ENCODE data around the gene PRR36.

Gene PRR36

GRCh38 chr19:7912697-7913564 lies 38.7 kb upstream of the PRR36 start:
- DNase-seq, result no peak

DNA sequence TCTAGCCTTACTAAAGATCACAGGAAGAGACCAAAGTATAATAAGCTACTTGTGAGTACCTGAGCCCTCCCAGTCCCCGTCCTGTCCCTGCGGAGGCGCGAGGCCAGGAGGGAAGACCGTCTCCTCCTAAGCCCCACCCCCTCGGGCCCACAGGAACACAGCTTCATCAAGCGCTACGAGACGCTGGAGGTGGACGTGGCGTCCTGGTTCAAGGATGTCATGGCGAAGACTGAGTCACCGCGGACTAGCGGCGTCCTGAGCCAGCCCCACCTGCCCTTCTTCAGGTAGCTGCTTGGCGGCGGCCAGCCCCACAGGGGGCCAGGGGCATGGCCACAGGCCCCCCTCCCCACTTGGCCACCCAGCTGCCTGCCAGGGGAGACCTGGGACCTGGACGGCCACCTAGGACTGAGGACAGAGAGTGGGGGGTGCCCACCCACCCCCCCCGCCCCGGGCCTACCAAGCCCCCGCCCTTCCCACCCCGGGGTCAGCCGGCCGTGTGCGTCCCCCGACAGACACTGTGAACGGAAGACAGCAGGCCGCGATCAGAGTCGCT lies 38.0 kb upstream of the PRR36 start:
- no peak for DNase-seq

- DNase-seq, result no peak
These were observed 37.4 kb upstream of the PRR36 start for GRCh38 chr19:7911508-7912143.

- DNase-seq, result no peak
These were observed 36.4 kb upstream of the PRR36 start for GRCh38 chr19:7910321-7911161.

GRCh38 chr19:7909471-7910067 lies 35.4 kb upstream of the PRR36 start:
- DNase-seq, result no peak

GRCh38 chr19:7908742-7909461 lies 34.7 kb upstream of the PRR36 start:
- no peak for DNase-seq

GRCh38 chr19:7908078-7908699 lies 34.0 kb upstream of the PRR36 start:
- DNase-seq, result no peak

- no peak for DNase-seq
These were observed 33.4 kb upstream of the PRR36 start for GRCh38 chr19:7907544-7907943.

DNA sequence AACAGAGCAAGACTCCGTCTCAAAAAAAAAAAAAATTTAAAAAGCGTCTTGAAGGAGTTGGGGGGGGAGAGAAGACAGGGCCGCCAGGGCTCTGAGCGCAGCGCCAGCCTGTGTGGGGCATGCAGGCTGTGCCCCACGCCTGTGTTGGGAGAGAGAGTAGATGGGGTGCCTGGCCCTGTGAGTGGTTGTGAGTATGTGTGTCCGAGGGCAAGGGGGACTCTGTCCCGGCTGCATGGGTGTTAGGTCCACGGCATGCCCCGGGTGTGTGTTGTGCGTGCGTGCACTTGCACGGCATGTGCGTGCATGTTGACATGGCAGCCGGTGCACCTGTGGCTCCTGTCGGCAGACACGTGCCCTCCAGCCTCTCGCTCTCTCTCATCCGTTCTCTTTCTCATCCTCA lies 32.9 kb upstream of the PRR36 start:
- DNase-seq, result no peak

GRCh38 chr19:7905859-7906258 lies 31.7 kb upstream of the PRR36 start:
- no peak for DNase-seq

GRCh38 chr19:7905268-7905667 lies 31.1 kb upstream of the PRR36 start:
- DNase-seq, result no peak

DNA sequence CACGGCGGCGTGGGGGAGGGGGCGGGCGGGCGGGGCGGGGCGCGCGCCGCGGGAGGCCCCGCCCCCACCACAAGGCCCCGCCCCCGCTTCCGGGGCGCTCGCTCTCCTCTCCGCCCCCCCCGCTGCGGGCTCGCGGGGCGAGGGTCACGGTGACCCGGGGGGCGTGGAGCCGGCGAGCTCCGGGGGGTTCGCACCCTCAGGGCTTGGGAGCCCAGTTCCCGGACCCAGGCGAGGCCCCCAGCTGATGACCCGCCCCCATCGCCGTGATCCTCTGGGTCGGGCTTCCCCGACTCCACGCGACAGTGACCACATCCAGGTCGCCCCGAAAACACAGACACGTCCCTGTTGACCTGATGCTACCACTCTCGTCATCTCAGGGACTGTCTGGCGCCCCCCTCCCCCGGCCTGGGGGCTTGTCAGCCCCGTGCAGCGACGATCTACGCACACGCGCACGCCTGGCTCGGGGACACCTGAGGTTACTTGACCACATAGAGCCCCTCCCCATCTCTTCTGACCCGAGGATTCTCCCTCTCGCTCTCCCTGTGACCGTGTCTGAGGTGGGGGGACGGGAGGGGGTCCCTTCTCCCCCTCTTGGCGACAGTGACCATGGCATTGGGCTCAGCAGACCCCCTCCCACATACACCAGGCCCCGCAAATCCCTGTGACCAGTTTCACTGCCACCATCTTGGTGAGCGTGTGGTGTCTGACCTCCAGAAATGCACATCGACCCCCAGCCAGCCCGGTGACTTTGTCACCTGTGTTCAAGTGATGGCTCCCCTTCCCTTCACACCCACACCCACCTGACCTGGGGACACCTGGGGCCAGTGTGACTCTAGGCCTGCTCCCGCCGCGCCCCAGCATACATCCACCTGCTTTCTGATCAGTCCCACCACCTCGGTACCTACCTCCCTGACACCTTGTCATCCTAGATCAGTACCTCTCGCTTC lies 30.2 kb upstream of the PRR36 start:
- peak; percentile 88 to 92 for DNase-seq

GRCh38 chr19:7903244-7904073 lies 29.3 kb upstream of the PRR36 start, which contains the start of gene MAP2K7:
Gene MAP2K7, plus strand, starts transcription at chr19:7903877. Its CDS starts 68 bp downstream, at chr19:7903945.
- peak; percentile 100 for DNase-seq

GRCh38 chr19:7902796-7903243 lies 28.6 kb upstream of the PRR36 start:
- no peak for DNase-seq

GRCh38 chr19:7901337-7901736 lies 27.1 kb upstream of the PRR36 start:
- no peak for DNase-seq

DNA sequence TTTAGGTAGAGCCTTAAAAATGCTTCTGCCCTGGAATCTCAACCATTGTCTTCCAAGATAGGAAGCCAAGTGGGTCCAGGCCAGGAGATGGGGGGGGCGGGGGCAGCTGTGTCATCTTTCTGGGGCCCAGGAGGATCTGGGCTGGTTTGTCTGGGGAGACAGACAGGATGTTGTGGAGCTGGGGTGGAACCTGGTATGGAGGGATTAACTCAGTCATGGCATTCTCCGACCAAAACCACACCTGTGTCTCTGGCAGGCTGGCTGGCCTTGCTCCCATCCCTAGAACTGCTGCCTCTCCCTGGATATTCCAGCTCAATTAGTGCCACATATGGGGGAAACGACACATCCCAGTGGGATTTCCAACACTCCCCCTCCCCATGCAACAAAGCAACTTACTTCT lies 26.7 kb upstream of the PRR36 start:
- DNase-seq, result no peak

DNA sequence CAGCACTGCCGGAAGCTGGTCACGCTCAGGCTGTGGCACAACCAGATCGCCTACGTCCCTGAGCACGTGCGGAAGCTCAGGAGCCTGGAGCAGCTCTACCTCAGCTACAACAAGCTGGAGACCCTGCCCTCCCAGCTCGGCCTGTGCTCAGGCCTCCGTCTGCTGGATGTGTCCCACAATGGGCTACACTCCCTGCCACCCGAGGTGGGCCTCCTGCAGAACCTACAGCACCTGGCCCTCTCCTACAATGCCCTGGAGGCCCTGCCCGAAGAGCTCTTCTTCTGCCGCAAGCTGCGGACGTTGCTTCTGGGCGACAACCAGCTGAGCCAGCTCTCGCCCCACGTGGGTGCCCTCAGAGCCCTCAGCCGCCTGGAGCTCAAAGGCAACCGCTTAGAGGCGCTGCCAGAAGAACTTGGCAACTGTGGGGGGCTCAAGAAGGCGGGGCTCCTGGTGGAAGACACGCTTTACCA lies 26.2 kb upstream of the PRR36 start:
- no peak for DNase-seq

GRCh38 chr19:7899751-7900378 lies 25.7 kb upstream of the PRR36 start:
- DNase-seq, result no peak

GRCh38 chr19:7898967-7899366 lies 24.8 kb upstream of the PRR36 start:
- DNase-seq, result no peak
